Stimulated activated naive CD8-positive, alpha-beta T cell treated with anti-CD3 and anti-CD28 coated beads, Interleukin-15, amount 100 ng/mL, for 72 hours (primary cell): Measurements from ENCODE around the gene CDH13.

Experiments
- ATAC-seq: fragments of 150-1000 bp; cut with Tn5 transposase; 2 replicates; pipeline ENCODE4 v1.10.0; 2021; ENCODE audit warnings: mild to moderate bottlenecking, moderate library complexity
- DNase-seq, 2 donors: peaks; one replicate each; pipeline ENCODE4 v3.0.0; 2021 to 2022
- H3K27ac Mint-ChIP-seq, 2 donors: one replicate each; pipeline ENCODE4 v1.8.0; 2022; ENCODE audit warnings: mild to moderate bottlenecking in 2 of 2, mixed read lengths in 2 of 2, moderate library complexity in 2 of 2
- H3K27me3 Mint-ChIP-seq: one replicate; pipeline ENCODE4 v1.8.0; 2022; ENCODE audit warnings: mixed read lengths
- H3K4me1 Mint-ChIP-seq: one replicate; pipeline ENCODE4 v1.8.0; 2022; ENCODE audit warnings: mild to moderate bottlenecking, mixed read lengths
- H3K4me3 Mint-ChIP-seq, 2 donors: one replicate each; pipeline ENCODE4 v1.8.0; 2022; ENCODE audit warnings: mild to moderate bottlenecking in 2 of 2, mixed read lengths in 2 of 2, moderate library complexity in 1 of 2
- H3K9me3 Mint-ChIP-seq, 2 donors: one replicate each; pipeline ENCODE4 v1.8.0; 2022; ENCODE audit warnings: mixed read lengths in 2 of 2

The CDH13 gene

DNA sequence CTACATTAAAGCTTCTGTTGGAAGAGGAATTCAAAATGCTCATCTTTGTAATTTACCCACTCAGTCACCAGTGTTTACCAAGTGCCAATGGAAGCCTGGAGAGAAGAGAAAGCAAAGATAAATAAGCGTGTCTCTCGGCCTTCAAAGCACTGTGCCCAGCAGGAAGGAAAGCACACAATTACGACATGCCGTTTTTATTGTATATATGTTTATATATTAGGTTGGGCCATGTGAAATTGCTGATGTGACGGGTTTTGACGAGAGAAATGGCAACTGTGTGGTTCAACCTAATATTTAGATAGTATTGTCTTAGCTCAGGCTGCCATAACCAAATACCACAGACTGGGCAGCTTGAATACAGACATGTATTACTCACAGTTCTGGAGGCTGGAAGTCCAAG lies 1101.7 kb downstream of the CDH13 start:
- Mint-ChIP-seq H3K27ac (no peak overlapping the region), H3K4me1 (peaks cover 9% of the 10 kb centered on the region), H3K4me3 (no peak overlapping the region)

DNA sequence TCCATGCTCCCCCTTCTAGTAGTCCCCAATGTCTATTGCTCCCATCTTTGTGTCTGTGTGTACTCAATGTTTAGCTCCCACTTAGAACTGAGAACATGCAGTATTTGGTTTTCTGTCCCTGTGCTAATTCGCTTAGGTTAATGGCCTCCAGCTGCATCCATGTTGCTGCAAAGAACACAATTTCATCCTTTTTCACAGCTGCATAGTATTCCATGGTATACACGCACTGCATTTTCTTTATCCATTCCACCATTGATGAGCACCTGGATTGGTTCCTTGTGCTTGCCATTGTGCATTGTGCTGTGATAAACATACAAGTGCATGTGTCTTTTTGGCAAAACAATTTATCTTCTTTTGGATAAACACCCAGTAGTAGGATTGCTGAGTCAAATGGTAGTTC lies 1104.0 kb downstream of the CDH13 start:
- no peak overlapping the region for H3K27ac Mint-ChIP-seq
- no peak overlapping the region for H3K4me3 Mint-ChIP-seq
- ATAC-seq (no peak), DNase-seq (no peak)
- H3K27me3 Mint-ChIP-seq, result no peaks in the 10 kb centered on the region
- H3K9me3 Mint-ChIP-seq, result peaks cover 4 to 41% of the 10 kb centered on the region in 2 donors
- H3K4me1 Mint-ChIP-seq, result peaks cover 9% of the 10 kb centered on the region

More for the DNA sequence above, 1101.7 kb downstream of the CDH13 start:
- ATAC-seq (no peak), DNase-seq (no peak)
- Mint-ChIP-seq H3K9me3 (peaks cover 4 to 28% of the 10 kb centered on the region in 2 donors), H3K27me3 (no peaks in the 10 kb centered on the region)

DNA sequence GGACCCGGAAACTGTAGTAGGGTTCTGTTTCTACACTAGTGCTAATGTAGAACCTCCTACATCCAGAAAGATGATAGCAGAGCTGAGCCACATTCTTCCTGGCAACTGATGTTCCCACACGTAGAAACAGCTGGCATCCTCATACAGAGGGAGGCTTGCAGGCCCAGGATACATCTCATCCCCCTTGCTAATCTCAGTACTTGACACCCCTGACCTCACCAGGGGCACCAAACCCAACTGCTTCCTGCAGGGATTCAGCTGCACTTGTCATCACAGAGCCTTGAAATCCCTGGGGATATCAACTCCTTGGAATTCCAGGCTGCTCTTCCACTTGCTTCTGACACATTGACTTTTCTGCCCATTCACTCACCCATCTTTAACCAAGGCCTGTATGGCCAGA lies 1105.8 kb downstream of the CDH13 start:
- H3K27me3 Mint-ChIP-seq, result no peaks in the 10 kb centered on the region
- ATAC-seq, result no peak
- H3K4me3 Mint-ChIP-seq, result no peak overlapping the region
- DNase-seq, result no peak
- H3K27ac Mint-ChIP-seq, result no peak overlapping the region
- H3K4me1 Mint-ChIP-seq, result peaks cover under 1% of the 10 kb centered on the region
- peaks cover 4 to 49% of the 10 kb centered on the region in 2 donors for H3K9me3 Mint-ChIP-seq

DNA sequence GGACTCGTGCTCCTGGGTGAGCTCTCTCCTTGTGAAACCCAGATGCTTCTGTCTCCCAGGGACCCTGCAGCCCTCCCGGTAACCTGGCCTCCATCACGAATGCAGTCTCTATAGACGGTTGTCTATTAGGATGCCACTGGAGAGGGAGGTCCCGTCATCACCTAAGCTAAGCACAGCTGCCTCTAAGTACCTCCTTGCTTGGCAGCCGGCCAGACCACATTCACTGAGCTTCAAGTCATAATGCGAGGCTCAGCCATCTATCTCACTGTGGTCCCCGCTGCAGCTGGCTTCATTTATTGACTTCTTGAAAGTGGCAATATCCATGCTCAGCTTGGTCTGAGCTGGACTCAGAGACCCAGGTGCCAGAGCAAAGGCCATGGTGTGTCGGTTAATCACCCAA lies 1106.5 kb downstream of the CDH13 start:
- no peaks in the 10 kb centered on the region for H3K27me3 Mint-ChIP-seq
- peaks cover 4 to 49% of the 10 kb centered on the region in 2 donors for H3K9me3 Mint-ChIP-seq
- no peak overlapping the region for H3K4me3 Mint-ChIP-seq
- ATAC-seq, result no peak
- no peak for DNase-seq
- H3K4me1 Mint-ChIP-seq, result no peaks in the 10 kb centered on the region
- H3K27ac Mint-ChIP-seq, result no peak overlapping the region

DNA sequence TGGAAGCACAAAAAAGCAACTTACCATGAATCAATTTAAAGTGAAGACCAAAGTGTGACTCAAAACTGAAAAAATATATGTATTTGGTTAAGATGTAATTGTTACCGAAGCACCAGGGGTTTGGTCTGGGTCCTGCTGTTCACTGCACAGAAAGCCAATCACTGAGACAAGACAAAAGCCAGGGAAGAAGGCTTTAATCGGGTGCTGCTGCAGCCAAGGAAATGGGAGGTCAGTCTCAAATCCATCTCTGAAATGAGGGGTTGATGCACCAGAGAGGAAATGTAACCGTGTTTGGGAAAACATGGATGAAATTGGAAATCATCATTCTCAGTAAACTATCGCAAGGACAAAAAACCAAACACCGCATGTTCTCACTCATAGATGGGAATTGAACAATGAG lies 1107.4 kb downstream of the CDH13 start:
- no peak overlapping the region for H3K27ac Mint-ChIP-seq
- ATAC-seq (no peak), DNase-seq (no peak)
- no peaks in the 10 kb centered on the region for H3K27me3 Mint-ChIP-seq
- H3K9me3 Mint-ChIP-seq, result peaks cover 4 to 49% of the 10 kb centered on the region in 2 donors
- no peak overlapping the region for H3K4me3 Mint-ChIP-seq
- H3K4me1 Mint-ChIP-seq, result no peaks in the 10 kb centered on the region

DNA sequence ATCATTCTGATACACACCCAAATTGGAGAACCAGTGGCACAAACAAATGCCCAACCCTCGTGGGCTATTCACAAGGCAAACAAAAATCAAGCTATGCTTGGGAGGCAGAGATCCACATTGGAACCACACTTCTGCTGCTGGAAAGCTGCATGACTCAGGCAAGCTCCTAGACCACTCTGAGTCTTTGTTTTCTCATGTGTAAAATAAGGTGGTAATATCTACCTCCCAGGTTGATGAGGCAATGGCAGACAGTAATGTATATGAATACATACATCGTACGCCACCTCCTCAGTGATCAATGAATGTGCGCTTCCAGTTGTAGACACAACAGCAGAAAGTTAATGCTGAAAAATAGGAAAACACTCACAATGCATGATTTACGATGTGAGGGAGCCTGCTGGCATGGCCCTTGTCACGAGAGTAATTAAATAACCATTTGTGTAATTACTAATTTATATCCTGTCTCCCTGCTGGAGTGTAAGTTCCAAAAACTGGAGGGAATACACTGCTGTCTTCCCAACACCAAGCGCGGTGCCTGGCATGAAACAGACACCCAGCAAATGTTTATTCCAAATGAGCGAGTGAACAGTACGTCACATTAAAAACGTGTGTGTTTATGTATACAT lies 1111.1 kb downstream of the CDH13 start:
- Mint-ChIP-seq H3K4me3 (no peak overlapping the region), H3K27ac (no peak overlapping the region), H3K4me1 (no peaks in the 10 kb centered on the region), H3K27me3 (peaks cover 8% of the 10 kb centered on the region), H3K9me3 (peaks cover 4 to 35% of the 10 kb centered on the region in 2 donors)
- ATAC-seq, result no peak
- DNase-seq, result no peak

DNA sequence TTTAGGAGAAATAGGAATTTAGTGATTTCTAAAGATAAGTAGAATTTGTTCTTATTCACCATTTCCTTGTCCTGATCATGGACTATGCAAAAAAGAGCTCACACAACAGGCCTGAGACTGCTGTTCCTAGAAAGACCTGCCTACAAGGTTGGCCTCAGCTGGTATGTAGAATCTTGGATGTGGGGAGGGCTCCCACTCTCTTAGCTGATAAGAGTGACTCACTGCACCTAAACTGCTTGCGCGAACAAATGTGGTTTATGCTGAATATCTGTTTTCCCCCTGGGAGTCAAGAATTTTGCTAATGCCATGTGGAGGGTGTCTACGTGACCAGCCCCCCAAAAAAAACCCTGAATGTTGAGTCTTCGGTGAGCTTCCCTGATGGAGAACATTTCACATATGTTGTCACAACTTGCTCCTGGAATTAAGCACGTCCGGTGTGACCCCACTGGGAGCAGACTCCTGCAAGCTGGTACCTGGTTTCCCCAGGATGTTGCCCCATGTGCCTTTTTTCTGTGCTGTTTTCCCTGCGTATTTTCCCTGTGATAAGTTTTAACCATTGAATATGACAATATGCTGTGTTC lies 1112.2 kb downstream of the CDH13 start:
- ATAC-seq (no peak), DNase-seq (no peak)
- H3K27me3 Mint-ChIP-seq, result peaks cover 8% of the 10 kb centered on the region
- H3K27ac Mint-ChIP-seq, result no peak overlapping the region
- no peaks in the 10 kb centered on the region for H3K4me1 Mint-ChIP-seq
- no peak overlapping the region for H3K4me3 Mint-ChIP-seq
- peaks cover 1 to 23% of the 10 kb centered on the region in 2 donors for H3K9me3 Mint-ChIP-seq

DNA sequence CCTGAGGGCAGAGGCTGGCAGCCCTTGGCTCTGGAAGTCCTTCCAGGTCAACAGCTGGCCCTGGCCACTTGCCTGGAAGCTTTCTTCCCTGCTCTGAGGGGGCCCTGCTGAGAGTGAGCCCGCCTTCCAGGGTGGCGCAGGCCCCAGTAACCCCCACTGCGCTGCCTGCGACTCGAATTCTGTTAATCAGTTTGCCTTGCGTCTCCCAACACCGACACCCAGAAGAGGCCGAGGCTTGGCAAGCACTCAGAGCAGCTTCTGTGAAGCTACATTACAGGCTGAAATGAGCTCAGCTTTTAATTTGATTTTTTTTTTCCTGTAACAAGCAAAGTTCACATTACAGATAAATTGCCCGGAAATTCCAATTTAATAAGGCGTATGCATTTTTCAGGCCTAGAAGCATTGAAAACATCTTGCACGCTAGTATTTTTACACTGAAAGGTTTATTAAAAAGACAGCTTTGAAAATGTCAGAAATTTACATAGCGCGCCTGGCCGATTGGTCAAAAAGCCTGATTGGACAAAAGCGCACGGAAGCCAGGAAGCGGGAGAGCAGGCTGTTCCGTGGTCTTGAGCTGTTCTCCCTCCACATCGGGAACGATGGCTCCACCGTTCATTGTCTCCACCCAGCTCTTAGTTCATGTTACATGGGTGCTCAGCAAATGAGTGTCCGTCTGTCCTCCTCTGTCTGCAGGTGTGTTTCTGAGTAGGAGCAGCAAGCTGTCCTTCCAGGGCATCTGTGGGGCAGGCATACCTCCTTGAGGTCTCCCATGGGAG lies 1115.5 kb downstream of the CDH13 start:
- peaks cover 19% of the 10 kb centered on the region for H3K27me3 Mint-ChIP-seq
- H3K27ac Mint-ChIP-seq, result no peak overlapping the region
- DNase-seq (no peak), ATAC-seq (no peak)
- H3K4me1 Mint-ChIP-seq, result no peaks in the 10 kb centered on the region
- H3K9me3 Mint-ChIP-seq, result no peaks in the 10 kb centered on the region
- H3K4me3 Mint-ChIP-seq, result no peak overlapping the region

DNA sequence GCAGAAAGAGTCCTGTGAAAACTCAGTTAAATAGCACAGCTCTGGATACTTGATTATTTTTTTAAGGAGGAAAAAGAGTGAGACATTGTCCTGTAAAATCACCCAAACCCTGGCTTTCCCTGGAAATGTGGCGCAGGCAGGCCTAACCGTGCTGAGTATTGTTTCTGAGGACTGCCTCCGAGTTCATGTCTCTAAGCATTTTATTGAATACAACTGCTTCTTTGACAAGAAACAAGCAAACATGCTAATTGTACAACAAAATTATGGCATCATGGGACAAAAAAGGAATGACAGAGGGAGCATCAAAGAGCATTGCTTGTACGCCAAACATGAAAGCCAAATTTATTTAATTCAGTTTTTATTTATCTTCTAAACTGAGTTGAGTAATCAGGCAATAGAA lies 1116.5 kb downstream of the CDH13 start:
- Mint-ChIP-seq H3K4me3 (no peak overlapping the region), H3K27ac (no peak overlapping the region), H3K27me3 (peaks cover 24% of the 10 kb centered on the region), H3K4me1 (no peaks in the 10 kb centered on the region), H3K9me3 (no peaks in the 10 kb centered on the region)
- ATAC-seq, result no peak
- DNase-seq, result no peak

DNA sequence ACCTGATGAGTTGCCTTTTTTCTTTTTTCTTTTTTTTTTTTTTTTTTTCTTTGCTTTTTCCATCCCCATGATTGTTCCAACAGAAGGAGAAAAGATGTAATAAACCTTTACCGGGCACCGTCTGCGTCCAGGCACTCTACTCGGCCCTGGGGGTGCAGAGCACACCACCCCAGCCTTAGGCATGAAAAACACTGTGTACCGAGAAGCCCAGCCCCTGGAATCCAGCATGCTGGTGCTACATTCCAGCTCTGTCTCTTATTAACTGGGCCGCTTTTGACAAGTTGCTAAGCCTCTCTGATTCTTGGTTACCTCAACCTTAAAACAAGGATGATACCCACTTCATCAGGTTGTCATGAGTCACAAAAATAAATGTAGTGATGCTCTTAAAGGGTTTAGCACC lies 1117.0 kb downstream of the CDH13 start:
- Mint-ChIP-seq H3K4me3 (no peak overlapping the region), H3K27me3 (peaks cover 24% of the 10 kb centered on the region), H3K27ac (peak overlapping the region in 1 of 2 donors; percentile 48), H3K9me3 (no peaks in the 10 kb centered on the region), H3K4me1 (no peaks in the 10 kb centered on the region)
- no peak for DNase-seq
- no peak for ATAC-seq

DNA sequence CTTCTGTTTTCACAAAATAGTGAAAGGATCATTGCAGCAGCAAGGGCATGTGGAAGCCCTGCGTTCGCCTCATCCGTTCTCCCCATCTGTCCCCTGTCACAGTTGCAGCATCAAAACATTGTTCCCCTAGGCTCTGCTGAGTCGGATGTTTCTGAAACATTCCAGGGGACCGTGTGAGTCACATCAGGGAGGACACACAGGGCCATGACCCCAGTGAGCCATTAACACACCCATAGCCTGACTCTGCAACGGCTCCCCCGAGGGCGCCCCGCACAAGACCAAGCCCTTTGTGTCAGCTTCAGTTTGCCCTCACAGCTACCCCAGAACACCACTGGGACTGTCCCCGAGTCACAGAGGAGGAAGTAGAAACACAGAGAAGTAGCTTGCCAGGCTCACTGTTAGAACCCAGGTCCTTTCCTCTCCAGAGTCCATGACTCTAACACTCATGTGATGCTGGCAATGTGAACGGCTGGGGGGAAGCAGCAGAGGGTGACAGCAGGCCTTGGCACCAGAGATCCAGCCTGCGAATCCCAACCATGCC lies 1117.7 kb downstream of the CDH13 start:
- no peak overlapping the region for H3K4me3 Mint-ChIP-seq

DNA sequence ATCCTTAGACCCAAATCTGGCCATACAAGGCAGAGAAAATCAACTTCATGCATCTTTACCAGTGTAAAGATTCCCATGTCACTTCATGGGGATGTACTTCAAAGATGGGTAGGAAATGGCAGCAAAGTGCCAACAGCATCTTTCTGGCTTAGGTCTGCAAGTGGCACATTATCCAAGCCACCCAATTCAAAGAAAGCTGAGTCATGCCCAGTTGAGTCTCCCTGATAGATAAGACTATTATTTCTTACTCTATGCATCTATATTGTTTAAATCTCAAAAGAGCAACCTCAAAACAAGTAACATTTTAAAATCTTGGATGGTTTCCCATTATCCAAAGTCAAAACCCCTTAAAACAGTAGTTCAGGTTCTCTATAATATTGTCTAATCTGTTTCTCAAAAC lies 1119.8 kb downstream of the CDH13 start:
- Mint-ChIP-seq H3K27ac (no peak overlapping the region), H3K27me3 (peaks cover 23% of the 10 kb centered on the region), H3K4me3 (no peak overlapping the region), H3K4me1 (no peaks in the 10 kb centered on the region), H3K9me3 (no peaks in the 10 kb centered on the region)
- DNase-seq (no peak), ATAC-seq (no peak)

More for the DNA sequence above, 1117.7 kb downstream of the CDH13 start:
- no peaks in the 10 kb centered on the region for H3K4me1 Mint-ChIP-seq
- H3K9me3 Mint-ChIP-seq, result no peaks in the 10 kb centered on the region
- peaks cover 24% of the 10 kb centered on the region for H3K27me3 Mint-ChIP-seq
- DNase-seq (no peak), ATAC-seq (no peak)
- no peak overlapping the region for H3K27ac Mint-ChIP-seq

DNA sequence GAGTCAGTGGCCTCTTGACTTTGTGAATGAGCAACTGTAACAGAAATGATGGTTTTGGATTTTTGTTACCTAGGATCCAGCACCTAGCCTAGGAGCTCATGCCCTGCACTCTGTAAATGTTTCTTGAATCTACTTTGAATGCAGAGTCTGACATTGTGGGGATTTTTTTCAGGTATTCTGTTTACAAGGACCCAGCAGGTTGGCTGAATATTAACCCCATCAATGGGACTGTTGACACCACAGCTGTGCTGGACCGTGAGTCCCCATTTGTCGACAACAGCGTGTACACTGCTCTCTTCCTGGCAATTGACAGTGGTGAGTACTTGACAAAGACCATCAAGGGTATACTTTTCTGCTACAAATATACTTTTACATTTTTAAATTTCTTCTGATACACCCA lies 1121.2 kb downstream of the CDH13 start:
- DNase-seq, result no peak
- Mint-ChIP-seq H3K9me3 (no peaks in the 10 kb centered on the region), H3K4me3 (no peak overlapping the region), H3K4me1 (no peaks in the 10 kb centered on the region), H3K27ac (no peak overlapping the region), H3K27me3 (peaks cover 23% of the 10 kb centered on the region)
- no peak for ATAC-seq

DNA sequence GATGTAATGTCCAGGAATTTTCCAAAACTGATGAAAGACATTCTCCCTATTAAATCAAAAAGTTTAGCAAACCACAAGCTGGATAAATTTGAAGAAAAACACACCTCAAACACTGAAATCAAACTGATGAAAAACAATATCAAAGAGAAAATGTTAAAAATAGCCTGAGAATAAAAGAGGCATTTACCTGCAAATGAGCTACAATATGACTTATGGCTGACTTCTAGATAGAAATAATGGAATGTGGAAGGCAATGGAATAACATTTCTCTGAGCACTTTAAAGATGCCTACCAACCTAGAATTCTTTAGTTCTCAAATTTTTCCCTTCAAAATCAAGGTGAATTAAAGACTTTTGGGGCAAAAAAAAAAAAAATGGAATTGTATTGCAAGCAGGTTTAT lies 1128.6 kb downstream of the CDH13 start:
- H3K27me3 Mint-ChIP-seq, result peaks cover 17% of the 10 kb centered on the region

DNA sequence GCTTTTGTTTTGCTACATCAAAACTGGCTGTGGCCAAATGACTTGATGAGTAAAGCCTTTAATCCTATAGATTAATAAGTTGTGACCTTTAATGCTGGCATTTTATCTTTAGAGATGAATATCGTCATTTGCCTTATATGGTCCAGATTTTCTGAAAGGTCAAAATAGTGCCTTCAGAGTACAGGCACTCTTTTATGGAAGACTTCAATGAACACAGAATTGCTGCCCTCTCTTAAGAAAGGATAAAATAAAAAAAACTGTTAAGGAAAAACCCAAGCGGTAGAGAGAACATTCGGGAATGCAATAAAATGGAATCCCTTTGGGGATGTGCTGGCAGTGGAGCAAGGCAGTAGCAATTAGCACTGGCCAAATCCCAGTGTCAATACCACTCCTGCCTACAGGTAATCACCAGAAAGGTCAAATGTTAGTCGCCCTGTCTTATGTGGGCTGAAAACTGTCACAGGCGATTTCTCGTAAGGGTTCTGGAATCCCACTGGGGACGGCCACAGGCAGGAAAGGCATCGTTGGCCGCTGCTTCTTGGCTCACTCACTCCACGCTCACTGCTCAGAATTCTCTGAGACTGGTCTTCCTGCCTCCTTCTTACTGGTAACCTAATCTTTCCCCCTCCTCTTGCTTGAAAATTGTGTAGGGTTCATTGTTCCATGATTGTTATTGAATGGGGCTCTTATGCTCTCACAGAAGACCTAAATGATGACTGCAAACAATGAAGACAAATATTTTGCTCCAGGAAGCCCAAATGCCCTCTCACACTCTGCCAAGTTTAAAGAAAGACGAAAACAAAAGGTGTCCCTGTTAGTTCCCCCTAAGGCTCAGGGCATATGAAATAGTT lies 1135.6 kb downstream of the CDH13 start:
- Mint-ChIP-seq H3K27ac (no peak overlapping the region), H3K27me3 (no peaks in the 10 kb centered on the region), H3K4me3 (no peak overlapping the region), H3K4me1 (no peaks in the 10 kb centered on the region), H3K9me3 (no peaks in the 10 kb centered on the region)
- DNase-seq (no peak), ATAC-seq (no peak)

More for the DNA sequence above, 1128.6 kb downstream of the CDH13 start:
- Mint-ChIP-seq H3K4me3 (no peak overlapping the region), H3K27ac (no peak overlapping the region), H3K9me3 (peaks cover 10 to 12% of the 10 kb centered on the region in 2 donors), H3K4me1 (no peaks in the 10 kb centered on the region)
- ATAC-seq (no peak), DNase-seq (no peak)
